ENCODE measurements around the gene GOLGA8A. TPM values are rescaled to one million over a fixed set of nuclear protein-coding genes. Genes with fewer than 3 reads are reported as not detected.

Gene GOLGA8A
- total RNA-seq, 3 donors from 2014 or later (not counting 1 experiment from before 2014, with no cell fraction given): 174 to 265 (median 201) TPM

DNA sequence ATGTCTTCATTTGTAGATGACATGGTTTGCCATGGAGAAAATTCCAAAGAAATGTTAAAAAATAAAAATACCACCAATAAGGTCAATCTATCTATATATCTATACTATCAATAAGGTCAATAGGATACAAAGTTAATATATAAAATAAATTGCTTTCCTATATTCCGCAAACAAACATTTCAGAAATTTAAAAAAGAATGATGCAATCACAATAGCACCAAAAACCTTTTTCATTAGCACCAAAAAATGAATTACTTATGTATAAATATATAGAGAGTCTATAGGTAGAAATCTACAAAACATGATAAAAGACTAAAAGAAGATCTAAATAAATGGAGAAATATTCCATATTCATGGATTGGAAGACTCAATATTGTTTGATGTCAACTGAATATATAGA is 22.8 kb upstream of the GOLGA8A start:
- ATAC-seq (no peak), DNase-seq (no peak)
- Histone ChIP-seq H3K27me3 (ENCODE audit: control insufficient read depth, insufficient read depth, low read length) (no peaks in the 10 kb centered on the region), H3K36me3 (ENCODE audit: control insufficient read depth, insufficient read depth, low read length) (no peaks in the 10 kb centered on the region), H3K4me1 (ENCODE audit: control insufficient read depth, insufficient read depth, low read length) (no peaks in the 10 kb centered on the region), H3K9me3 (ENCODE audit: control insufficient read depth, insufficient read depth, low read length) (no peaks in the 10 kb centered on the region), H3K27ac (ENCODE audit: low read length) (no peak overlapping the region), H3K4me3 (ENCODE audit: low read length) (no peak overlapping the region)
- TF ChIP-seq, protein P1, sequence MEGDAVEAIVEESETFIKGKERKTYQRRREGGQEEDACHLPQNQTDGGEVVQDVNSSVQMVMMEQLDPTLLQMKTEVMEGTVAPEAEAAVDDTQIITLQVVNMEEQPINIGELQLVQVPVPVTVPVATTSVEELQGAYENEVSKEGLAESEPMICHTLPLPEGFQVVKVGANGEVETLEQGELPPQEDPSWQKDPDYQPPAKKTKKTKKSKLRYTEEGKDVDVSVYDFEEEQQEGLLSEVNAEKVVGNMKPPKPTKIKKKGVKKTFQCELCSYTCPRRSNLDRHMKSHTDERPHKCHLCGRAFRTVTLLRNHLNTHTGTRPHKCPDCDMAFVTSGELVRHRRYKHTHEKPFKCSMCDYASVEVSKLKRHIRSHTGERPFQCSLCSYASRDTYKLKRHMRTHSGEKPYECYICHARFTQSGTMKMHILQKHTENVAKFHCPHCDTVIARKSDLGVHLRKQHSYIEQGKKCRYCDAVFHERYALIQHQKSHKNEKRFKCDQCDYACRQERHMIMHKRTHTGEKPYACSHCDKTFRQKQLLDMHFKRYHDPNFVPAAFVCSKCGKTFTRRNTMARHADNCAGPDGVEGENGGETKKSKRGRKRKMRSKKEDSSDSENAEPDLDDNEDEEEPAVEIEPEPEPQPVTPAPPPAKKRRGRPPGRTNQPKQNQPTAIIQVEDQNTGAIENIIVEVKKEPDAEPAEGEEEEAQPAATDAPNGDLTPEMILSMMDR (IDR thresholded peaks at IDR 0.05): no peak
- Mint-ChIP-seq H3K27ac (no peak overlapping the region), H3K4me1 (no peaks in the 10 kb centered on the region), H3K4me3 (no peak overlapping the region), H3K36me3 (no peaks in the 10 kb centered on the region), H3K27me3 (ENCODE audit: low read depth in 2 of 2) (peaks cover 13 to 38% of the 10 kb centered on the region in 2 donors), H3K9me3 (no peaks in the 10 kb centered on the region)
- WGBS (ENCODE audit: insufficient coverage): no CpG with 5 or more reads among the region's 1 CpG
- intact Hi-C loops (cut with micrococcal nuclease): no loop called here

DNA sequence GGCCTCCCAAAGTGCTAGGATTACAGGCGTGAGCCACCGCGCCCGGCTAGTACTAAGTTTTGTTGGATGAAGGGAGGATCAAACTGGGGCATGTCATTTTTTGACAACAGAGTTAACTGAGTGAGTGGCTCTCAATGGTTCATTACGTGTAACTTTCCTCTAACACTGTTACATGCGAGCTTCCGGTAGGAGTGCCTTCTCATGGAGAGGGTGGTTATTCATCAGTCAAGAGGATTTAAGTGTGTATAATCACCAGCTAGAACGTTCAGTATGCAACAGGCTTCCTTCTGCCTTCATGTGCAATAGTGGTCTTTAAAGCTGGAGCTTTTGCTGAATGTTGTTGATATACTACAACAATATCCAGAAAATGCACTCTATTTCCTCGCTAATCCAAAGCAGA is 19.1 kb upstream of the GOLGA8A start:
- WGBS (ENCODE audit: insufficient coverage): 49% methylated on average over 5 of the region's 9 CpGs

DNA sequence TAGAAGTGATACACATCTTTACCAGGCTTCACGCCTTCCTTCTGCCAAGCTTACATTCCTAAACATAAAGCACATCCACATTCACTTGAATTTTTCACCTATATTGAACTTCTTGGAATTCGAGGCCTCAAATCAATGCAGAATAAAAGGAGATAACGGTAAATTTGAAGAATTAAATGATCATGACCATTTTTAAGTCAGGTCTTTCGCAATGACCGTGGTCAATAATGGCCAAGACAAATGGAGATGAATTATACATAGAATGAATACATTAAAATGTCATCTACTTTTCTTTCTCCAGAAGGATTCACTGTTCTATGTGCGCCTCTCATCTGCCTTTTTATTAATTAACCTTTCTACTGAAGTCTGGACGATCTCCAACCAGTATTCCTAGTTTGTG is 5.3 kb upstream of the GOLGA8A start:
- TF ChIP-seq, protein P1 (IDR thresholded peaks at IDR 0.05): no peak
- ATAC-seq: no peak
- Histone ChIP-seq H3K27me3 (ENCODE audit: control insufficient read depth, insufficient read depth, low read length) (no peaks in the 10 kb centered on the region), H3K4me3 (ENCODE audit: low read length) (no peak overlapping the region), H3K4me1 (ENCODE audit: control insufficient read depth, insufficient read depth, low read length) (no peaks in the 10 kb centered on the region), H3K27ac (ENCODE audit: low read length) (no peak overlapping the region), H3K36me3 (ENCODE audit: control insufficient read depth, insufficient read depth, low read length) (no peaks in the 10 kb centered on the region), H3K9me3 (ENCODE audit: control insufficient read depth, insufficient read depth, low read length) (no peaks in the 10 kb centered on the region)
- intact Hi-C loops (cut with micrococcal nuclease): no loop called here
- H3K4me3 Mint-ChIP-seq: no peak overlapping the region
- H3K27ac Mint-ChIP-seq: no peak overlapping the region
- DNase-seq: no peak
- peaks cover 23 to 35% of the 10 kb centered on the region in 2 donors for H3K27me3 Mint-ChIP-seq (ENCODE audit: low read depth in 2 of 2)
- H3K4me1 Mint-ChIP-seq: peaks cover 0 to 1% of the 10 kb centered on the region in 2 donors
- H3K36me3 Mint-ChIP-seq: no peaks in the 10 kb centered on the region
- 86% methylated on average over 3 of the region's 7 CpGs for WGBS (ENCODE audit: insufficient coverage)
- H3K9me3 Mint-ChIP-seq: no peaks in the 10 kb centered on the region

More for the DNA sequence above, 19.1 kb upstream of the GOLGA8A start:
- intact Hi-C loops (cut with micrococcal nuclease): no loop called here
- TF ChIP-seq, protein P1 (IDR thresholded peaks at IDR 0.05): no peak
- Histone ChIP-seq H3K27me3 (ENCODE audit: control insufficient read depth, insufficient read depth, low read length) (no peaks in the 10 kb centered on the region), H3K27ac (ENCODE audit: low read length) (no peak overlapping the region), H3K36me3 (ENCODE audit: control insufficient read depth, insufficient read depth, low read length) (no peaks in the 10 kb centered on the region), H3K9me3 (ENCODE audit: control insufficient read depth, insufficient read depth, low read length) (no peaks in the 10 kb centered on the region), H3K4me3 (ENCODE audit: low read length) (no peak overlapping the region), H3K4me1 (ENCODE audit: control insufficient read depth, insufficient read depth, low read length) (no peaks in the 10 kb centered on the region)
- H3K36me3 Mint-ChIP-seq: no peaks in the 10 kb centered on the region
- H3K27me3 Mint-ChIP-seq (ENCODE audit: low read depth in 2 of 2): peaks cover 18 to 54% of the 10 kb centered on the region in 2 donors
- DNase-seq (no peak), ATAC-seq (no peak)
- no peak overlapping the region for H3K27ac Mint-ChIP-seq
- H3K9me3 Mint-ChIP-seq: no peaks in the 10 kb centered on the region
- no peaks in the 10 kb centered on the region for H3K4me1 Mint-ChIP-seq
- H3K4me3 Mint-ChIP-seq: no peak overlapping the region

DNA sequence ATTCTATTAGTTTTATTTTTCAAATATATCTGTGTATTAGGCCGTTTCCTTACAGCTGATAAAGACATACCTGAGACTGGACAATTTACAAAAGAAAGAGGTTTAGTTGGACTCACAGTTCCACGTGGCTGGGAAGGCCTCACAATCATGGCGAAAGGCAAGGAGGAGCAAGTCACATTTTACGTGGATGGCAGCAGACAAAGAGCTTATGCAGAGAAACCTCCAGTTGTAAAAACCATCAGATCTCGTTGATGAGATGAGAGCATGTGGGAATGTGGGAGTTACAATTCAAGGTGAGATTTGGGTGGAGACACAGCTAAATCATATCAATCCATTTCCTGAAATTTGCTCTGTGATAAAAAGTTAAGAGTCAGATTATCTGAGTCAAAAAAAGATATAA is 2.3 kb upstream of the GOLGA8A start:
- intact Hi-C loops (cut with micrococcal nuclease): no loop called here
- 85% methylated on average over 4 of the region's 5 CpGs for WGBS (ENCODE audit: insufficient coverage)
- no peak for DNase-seq

More for the DNA sequence above, 2.3 kb upstream of the GOLGA8A start:
- H3K27me3 ChIP-seq (ENCODE audit: control insufficient read depth, insufficient read depth, low read length): no peaks in the 10 kb centered on the region
- Mint-ChIP-seq H3K4me3 (no peak overlapping the region), H3K4me1 (peaks cover 14 to 20% of the 10 kb centered on the region in 2 donors), H3K9me3 (no peaks in the 10 kb centered on the region), H3K27me3 (ENCODE audit: low read depth in 2 of 2) (peaks cover 13 to 19% of the 10 kb centered on the region in 2 donors), H3K36me3 (no peaks in the 10 kb centered on the region), H3K27ac (no peak overlapping the region)
- H3K36me3 ChIP-seq (ENCODE audit: control insufficient read depth, insufficient read depth, low read length): no peaks in the 10 kb centered on the region
- no peak for ATAC-seq
- H3K9me3 ChIP-seq (ENCODE audit: control insufficient read depth, insufficient read depth, low read length): no peaks in the 10 kb centered on the region
- H3K4me3 ChIP-seq (ENCODE audit: low read length): no peak overlapping the region
- H3K27ac ChIP-seq (ENCODE audit: low read length): no peak overlapping the region
- TF ChIP-seq, protein P1 (IDR thresholded peaks at IDR 0.05): no peak
- peaks cover 11% of the 10 kb centered on the region for H3K4me1 ChIP-seq (ENCODE audit: control insufficient read depth, insufficient read depth, low read length)
